ENCODE results near the gene MIOS.

MIOS gene

DNA sequence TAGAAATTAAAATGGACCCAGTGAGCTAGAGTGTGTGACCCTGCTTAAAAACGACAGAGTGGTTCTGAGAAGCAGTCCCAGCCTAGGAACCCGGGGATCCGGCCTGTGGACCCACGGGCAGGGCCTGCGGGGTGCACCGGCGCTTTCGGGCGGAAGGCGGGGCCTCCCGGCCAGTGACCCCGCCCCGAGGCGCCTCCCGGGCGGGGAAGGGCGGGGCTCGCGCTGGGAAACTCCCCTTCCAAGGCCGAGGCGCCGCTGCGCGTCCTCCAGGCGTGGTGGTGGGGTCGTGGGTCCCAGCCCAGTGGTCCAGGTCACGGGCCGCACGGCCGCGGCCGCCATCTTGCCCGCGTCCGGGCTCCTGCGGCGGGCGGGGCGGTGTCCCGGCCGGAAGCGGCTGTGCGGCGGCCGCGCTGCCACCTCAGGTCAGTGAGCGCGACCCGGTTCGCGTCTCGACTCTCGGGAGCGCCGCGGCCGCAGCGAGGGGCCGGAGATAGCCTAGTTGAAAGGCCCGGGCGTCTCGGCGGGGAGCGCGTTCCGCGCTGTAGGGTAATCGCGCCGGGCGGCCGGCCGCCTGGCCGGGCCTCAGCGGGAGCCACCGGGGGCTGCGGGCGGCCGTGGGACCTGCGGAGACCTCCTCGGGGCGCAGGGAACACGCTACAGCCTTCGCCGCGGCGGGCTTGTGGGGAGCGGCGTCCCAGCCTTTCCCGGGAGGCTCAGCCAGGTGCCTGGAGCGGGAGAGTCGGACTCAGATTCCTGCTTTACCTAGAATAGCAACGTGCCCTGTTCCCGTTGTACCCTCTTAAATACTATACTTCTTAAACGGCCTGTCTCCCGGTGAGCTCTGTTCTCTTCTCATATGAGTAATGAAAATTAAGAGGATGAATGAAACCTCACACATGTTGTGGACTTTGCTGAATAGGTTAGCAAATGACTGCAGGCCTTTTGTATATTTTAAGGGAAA, at the start of gene MIOS:
MIOS (plus strand) TSS at position 234 of the 961 bp plus-strand sequence. CDS start 5,592 bp downstream, outside the sequence.
- DNase-seq (ENCODE audit: low read depth) = peak; percentile 94
- H3K4me3 ChIP-seq (ENCODE audit: low read depth, low read length) = peak within 1 kb of the TSS; percentile 87
- no peak for TF ChIP-seq CTCF (IDR thresholded peaks at IDR 0.05; ENCODE audit: insufficient read depth, low read depth, low read length, missing control alignments)

DNA sequence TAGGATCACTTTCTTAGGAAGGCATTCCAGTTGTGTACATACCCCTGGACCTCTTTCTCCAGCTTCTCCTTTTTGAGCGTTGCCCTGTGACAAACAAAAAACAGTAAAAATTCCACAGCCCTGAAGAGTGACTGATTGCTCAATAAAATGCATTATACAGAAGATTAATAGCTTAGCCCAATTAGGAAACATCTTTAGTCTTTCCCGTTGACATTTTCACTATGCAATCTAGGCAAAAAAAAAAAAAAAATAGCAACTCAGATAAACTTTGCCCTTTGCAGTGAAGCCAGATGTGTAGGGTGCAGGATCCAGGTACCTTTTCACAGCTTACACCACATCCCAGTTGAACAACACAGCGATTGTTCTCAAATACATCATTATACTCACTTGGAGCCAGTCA, 48.9 kb upstream of the MIOS start:
- no peak for TF ChIP-seq CTCF (IDR thresholded peaks at IDR 0.05; ENCODE audit: insufficient read depth, low read depth, low read length, missing control alignments)
- no peak for DNase-seq (ENCODE audit: low read depth)
- H3K4me3 ChIP-seq (ENCODE audit: low read depth, low read length) = no peak overlapping the region

DNA sequence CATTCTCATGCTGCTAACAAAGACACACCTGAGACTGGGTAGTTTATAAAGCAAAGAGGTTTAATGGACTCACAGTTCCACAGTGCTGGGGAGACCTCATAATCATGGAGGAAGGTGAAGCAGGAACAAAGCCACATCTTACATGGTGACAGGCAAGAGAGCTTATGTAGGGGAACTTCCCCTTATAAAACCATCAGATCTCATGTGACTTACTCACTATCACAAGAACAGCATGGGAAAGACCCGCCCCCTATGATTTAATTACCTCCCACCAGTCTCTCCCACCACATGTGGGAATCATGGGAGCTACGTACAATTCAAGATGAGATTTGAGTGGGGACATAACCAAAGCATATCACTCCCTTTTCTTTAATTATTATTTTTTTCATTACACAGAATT, 47.6 kb upstream of the MIOS start:
- DNase-seq (ENCODE audit: low read depth) = no peak
- no peak overlapping the region for H3K4me3 ChIP-seq (ENCODE audit: low read depth, low read length)
- no peak for TF ChIP-seq CTCF (IDR thresholded peaks at IDR 0.05; ENCODE audit: insufficient read depth, low read depth, low read length, missing control alignments)

DNA sequence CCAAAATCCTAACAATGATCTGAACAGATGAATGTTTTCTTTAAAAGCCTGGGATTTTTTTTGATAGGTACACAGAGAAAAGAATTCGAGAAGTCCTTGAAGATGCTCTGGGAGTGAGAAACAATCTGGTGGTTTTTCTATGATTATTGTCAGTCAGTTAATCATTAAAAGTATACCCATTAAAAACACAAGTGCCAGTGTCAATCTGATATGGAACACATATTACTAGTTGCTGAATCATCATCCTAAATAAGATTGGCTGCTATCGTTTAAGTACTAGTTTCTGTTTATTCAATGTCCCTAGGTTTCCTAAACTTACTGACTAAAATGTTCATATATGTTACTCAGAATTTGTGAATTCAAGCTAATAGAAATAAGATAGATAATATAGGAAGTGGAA, 47.2 kb upstream of the MIOS start:
- TF ChIP-seq CTCF (IDR thresholded peaks at IDR 0.05; ENCODE audit: insufficient read depth, low read depth, low read length, missing control alignments) = no peak
- H3K4me3 ChIP-seq (ENCODE audit: low read depth, low read length) = no peak overlapping the region
- DNase-seq (ENCODE audit: low read depth) = no peak

- peak; percentile 31 for DNase-seq (ENCODE audit: low read depth)
These were observed 45.4 kb upstream of the MIOS start for GRCh38 chr7:7521259-7521658.

GRCh38 chr7:7522421-7522820, 44.3 kb upstream of the MIOS start:
- no peak overlapping the region for H3K4me3 ChIP-seq (ENCODE audit: low read depth, low read length)
- no peak for TF ChIP-seq CTCF (IDR thresholded peaks at IDR 0.05; ENCODE audit: insufficient read depth, low read depth, low read length, missing control alignments)
- DNase-seq (ENCODE audit: low read depth) = no peak

More at GRCh38 chr7:7521259-7521658, 45.4 kb upstream of the MIOS start:
- TF ChIP-seq CTCF (IDR thresholded peaks at IDR 0.05; ENCODE audit: insufficient read depth, low read depth, low read length, missing control alignments) = no peak
- H3K4me3 ChIP-seq (ENCODE audit: low read depth, low read length) = no peak overlapping the region

Data from GM12865 (cell line).